CD14-positive monocyte (primary cell): ENCODE measurements around the gene PFKFB1. TPM values are rescaled to one million over a fixed set of nuclear protein-coding genes. Genes with fewer than 3 reads are reported as not detected.

ENCODE experiments used
- DNase-seq, 3 donors: peaks; one replicate each; pipeline ENCODE4 v3.0.0-alpha.2; 2011 to 2022
- H2AFZ ChIP-seq: 2 replicates; pipeline ENCODE4 v1.6.0; 2012; ENCODE audit warnings: mild to moderate bottlenecking, low read depth, low read length, inconsistent platforms; ENCODE audit not compliant: insufficient read depth, poor library complexity, severe bottlenecking
- H3K27ac ChIP-seq, 2 donors: 1 replicate in 1 of 2; 2 replicates in 1 of 2; pipeline ENCODE4 v1.5.1; 2012 to 2013; ENCODE audit warnings: low read length in 2 of 2, control low read depth in 1 of 2, inconsistent platforms in 1 of 2, low read depth in 1 of 2, mild to moderate bottlenecking in 1 of 2
- H3K27me3 ChIP-seq, 2 donors: one replicate each; pipeline versions ENCODE4 v1.6.0 to v1.6.1; 2011 to 2013; ENCODE audit warnings: low read length in 2 of 2; ENCODE audit not compliant: control insufficient read depth in 2 of 2, insufficient read depth in 2 of 2
- H3K36me3 ChIP-seq, 2 donors: replicated peaks in 1 of 2; 1 replicate in 1 of 2; 2 replicates in 1 of 2; pipeline versions ENCODE4 v1.5.1 to v1.6.1; 2012 to 2013; ENCODE audit warnings: low read length in 2 of 2, control low read depth in 1 of 2, inconsistent platforms in 1 of 2, mild to moderate bottlenecking in 1 of 2; ENCODE audit not compliant: insufficient read depth in 2 of 2, control insufficient read depth in 1 of 2
- H3K4me1 ChIP-seq, 2 donors: 1 replicate in 1 of 2; 2 replicates in 1 of 2; pipeline versions ENCODE4 v1.5.1 to v1.6.1; 2012 to 2013; ENCODE audit warnings: low read length in 2 of 2, control low read depth in 1 of 2, inconsistent platforms in 1 of 2, mild to moderate bottlenecking in 1 of 2, moderate library complexity in 1 of 2; ENCODE audit not compliant: insufficient read depth in 2 of 2, control insufficient read depth in 1 of 2
- H3K4me2 ChIP-seq: replicated peaks from 2 replicates; pipeline ENCODE3; 2012; ENCODE audit warnings: low read length, moderate library complexity, mild to moderate bottlenecking; ENCODE audit not compliant: poor library complexity, severe bottlenecking; ENCODE audit errors: extremely low read depth
- H3K4me3 ChIP-seq, 3 experiments: fragments of 200-600 bp in 1 of 3; sonication (generic) in 1 of 3; replicated peaks in 1 of 3; 1 replicate in 2 of 3; 2 replicates in 1 of 3; pipeline ENCODE4 v1.5.1; 2011 to 2013; ENCODE audit warnings: low read length in 3 of 3, mild to moderate bottlenecking in 3 of 3, control low read depth in 2 of 3, low read depth in 2 of 3, inconsistent platforms in 1 of 3, moderate library complexity in 1 of 3
- H3K79me2 ChIP-seq: 2 replicates; pipeline ENCODE4 v1.6.0; 2012; ENCODE audit warnings: mild to moderate bottlenecking, control low read depth, inconsistent platforms, low read length, moderate library complexity; ENCODE audit not compliant: insufficient read depth
- H3K9ac ChIP-seq: 2 replicates; pipeline ENCODE4 v1.6.0; 2017; ENCODE audit warnings: low read length, mild to moderate bottlenecking; ENCODE audit not compliant: insufficient read depth, poor library complexity, severe bottlenecking
- H3K9me3 ChIP-seq, 2 donors: replicated peaks in 1 of 2; 1 replicate in 1 of 2; 2 replicates in 1 of 2; pipeline versions ENCODE4 v1.5.1 to v1.6.1; 2012 to 2013; ENCODE audit warnings: low read length in 2 of 2, control low read depth in 1 of 2; ENCODE audit not compliant: control insufficient read depth in 1 of 2, insufficient read depth in 1 of 2
- H4K20me1 ChIP-seq: 2 replicates; pipeline ENCODE4 v1.6.0; 2012; ENCODE audit warnings: mild to moderate bottlenecking, low read length, control low read depth, moderate library complexity; ENCODE audit not compliant: insufficient read depth
- H3K27ac Mint-ChIP-seq, 7 donors: one replicate each; pipeline ENCODE4 v1.8.0; 2020; ENCODE audit warnings: mild to moderate bottlenecking in 7 of 7, mixed read lengths in 7 of 7, moderate library complexity in 6 of 7, inconsistent platforms in 2 of 7
- H3K27me3 Mint-ChIP-seq, 3 donors: one replicate each; pipeline ENCODE4 v1.8.0; 2021 to 2022; ENCODE audit warnings: low read depth in 3 of 3, mild to moderate bottlenecking in 3 of 3, mixed read lengths in 3 of 3, moderate library complexity in 3 of 3, inconsistent platforms in 1 of 3
- H3K36me3 Mint-ChIP-seq, 2 donors: one replicate each; pipeline ENCODE4 v1.8.0; 2020; ENCODE audit warnings: mixed read lengths in 2 of 2, inconsistent platforms in 1 of 2, mild to moderate bottlenecking in 1 of 2
- H3K4me1 Mint-ChIP-seq: one replicate; pipeline ENCODE4 v1.8.0; 2020; ENCODE audit warnings: mild to moderate bottlenecking, mixed read lengths
- H3K4me3 Mint-ChIP-seq, 2 donors: one replicate each; pipeline ENCODE4 v1.8.0; 2020; ENCODE audit warnings: mild to moderate bottlenecking in 2 of 2, mixed read lengths in 2 of 2, moderate library complexity in 1 of 2
- H3K9me3 Mint-ChIP-seq, 7 donors: one replicate each; pipeline ENCODE4 v1.8.0; 2020 to 2022; ENCODE audit warnings: mixed read lengths in 7 of 7, mild to moderate bottlenecking in 6 of 7, moderate library complexity in 6 of 7, inconsistent platforms in 2 of 7
- WGBS: methylation state at CpG from one replicate; pipeline ENCODE4 v1.1.5; 2013; ENCODE audit warnings: missing lambda C conversion rate; ENCODE audit not compliant: insufficient coverage; 5-methylcytosine and 5-hydroxymethylcytosine counted together
- intact Hi-C, 2 donors: fragments of 100-400 bp; cut with micrococcal nuclease; formaldehyde crosslinking; loops; one replicate each; pipeline versions ENCODE4 v1.15.0 to v1.15.1; 2023
- polyA plus RNA-seq, 3 donors: library from polyadenylated mRNA; depleted of rRNA in 1 of 3; unstranded in 2 of 3; stranded (reverse) in 1 of 3; fragments of 300-500 nt in 2 of 3; fragments of >200 nt in 1 of 3; fragmentation: Illumina TruSeq in 2 of 3; gene quantifications; 1 replicate in 2 of 3; 2 replicates in 1 of 3; pipeline ENCODE4 v1.2.3, GENCODE V29; 2012 to 2021
- TF ChIP-seq, protein P1 (sequence below): fragments of 200-600 bp; IDR thresholded peaks from one replicate; pipeline ENCODE4 v1.8.0; 2022; ENCODE audit warnings: antibody characterized with exemption, mild to moderate bottlenecking

Gene PFKFB1
- polyA plus RNA-seq, 3 donors, result 0.11 to 0.21 TPM; not detected in 1

DNA sequence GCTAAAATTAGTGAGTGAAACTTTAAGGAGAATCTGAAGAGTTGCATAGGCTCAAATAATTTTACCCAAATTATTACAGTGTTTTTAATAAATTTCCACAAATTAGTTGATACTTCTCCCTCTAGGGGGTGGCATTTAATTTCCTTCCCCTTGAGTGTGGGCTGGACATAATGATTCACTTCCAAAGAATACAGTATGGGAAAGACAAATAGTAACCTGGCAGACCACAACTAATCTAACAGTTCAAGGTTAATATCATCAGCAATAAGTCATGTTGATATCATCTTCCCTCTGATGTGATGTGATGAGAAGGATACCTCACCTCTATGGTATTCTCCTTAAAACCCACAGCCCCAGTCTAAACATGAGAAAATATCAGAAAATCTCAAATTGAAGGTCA, 15.5 kb downstream of the PFKFB1 start:
- intact Hi-C loops, result no loop called here
- no peaks in the 10 kb centered on the region for H3K4me1 ChIP-seq
- Mint-ChIP-seq H3K4me1 (no peaks in the 10 kb centered on the region), H3K9me3 (peaks cover 0 to 6% (median 2%) of the 10 kb centered on the region in 7 donors), H3K27me3 (peaks cover 2 to 5% (median 3%) of the 10 kb centered on the region in 3 donors), H3K27ac (no peak overlapping the region), H3K4me3 (no peak overlapping the region), H3K36me3 (no peaks in the 10 kb centered on the region)
- H3K36me3 ChIP-seq, result no peaks in the 10 kb centered on the region
- no peaks in the 10 kb centered on the region for H3K9me3 ChIP-seq
- H2AFZ ChIP-seq, result no peak overlapping the region
- TF ChIP-seq, protein P1, sequence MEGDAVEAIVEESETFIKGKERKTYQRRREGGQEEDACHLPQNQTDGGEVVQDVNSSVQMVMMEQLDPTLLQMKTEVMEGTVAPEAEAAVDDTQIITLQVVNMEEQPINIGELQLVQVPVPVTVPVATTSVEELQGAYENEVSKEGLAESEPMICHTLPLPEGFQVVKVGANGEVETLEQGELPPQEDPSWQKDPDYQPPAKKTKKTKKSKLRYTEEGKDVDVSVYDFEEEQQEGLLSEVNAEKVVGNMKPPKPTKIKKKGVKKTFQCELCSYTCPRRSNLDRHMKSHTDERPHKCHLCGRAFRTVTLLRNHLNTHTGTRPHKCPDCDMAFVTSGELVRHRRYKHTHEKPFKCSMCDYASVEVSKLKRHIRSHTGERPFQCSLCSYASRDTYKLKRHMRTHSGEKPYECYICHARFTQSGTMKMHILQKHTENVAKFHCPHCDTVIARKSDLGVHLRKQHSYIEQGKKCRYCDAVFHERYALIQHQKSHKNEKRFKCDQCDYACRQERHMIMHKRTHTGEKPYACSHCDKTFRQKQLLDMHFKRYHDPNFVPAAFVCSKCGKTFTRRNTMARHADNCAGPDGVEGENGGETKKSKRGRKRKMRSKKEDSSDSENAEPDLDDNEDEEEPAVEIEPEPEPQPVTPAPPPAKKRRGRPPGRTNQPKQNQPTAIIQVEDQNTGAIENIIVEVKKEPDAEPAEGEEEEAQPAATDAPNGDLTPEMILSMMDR, result no peak
- no peaks in the 10 kb centered on the region for H3K79me2 ChIP-seq
- no peak for DNase-seq
- no peak overlapping the region for H3K4me3 ChIP-seq
- no peaks in the 10 kb centered on the region for H3K27me3 ChIP-seq
- H3K9ac ChIP-seq, result no peak overlapping the region
- no peak overlapping the region for H3K27ac ChIP-seq
- no peak overlapping the region for H3K4me2 ChIP-seq
- H4K20me1 ChIP-seq, result no peaks in the 10 kb centered on the region

DNA sequence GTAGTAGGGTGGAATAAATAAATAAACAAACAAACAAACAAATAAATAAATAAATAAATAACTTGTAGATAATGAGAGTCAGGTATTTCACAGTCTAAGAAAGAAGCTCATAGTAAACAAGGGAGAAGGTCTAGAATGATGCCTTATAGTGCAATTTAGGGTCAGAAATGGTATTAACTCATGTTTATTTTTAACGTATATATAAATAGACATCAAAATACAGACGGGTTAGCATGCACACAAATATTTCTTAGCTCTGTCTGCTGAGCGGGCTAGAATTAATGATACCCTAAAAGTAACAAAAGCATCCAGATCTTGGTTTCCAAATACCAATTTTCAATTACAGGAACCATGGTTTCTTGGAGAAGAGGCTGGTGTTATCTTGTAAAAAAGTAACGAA, 16.6 kb downstream of the PFKFB1 start:
- Histone ChIP-seq H3K9ac (no peak overlapping the region), H4K20me1 (no peaks in the 10 kb centered on the region), H3K79me2 (no peaks in the 10 kb centered on the region), H2AFZ (no peak overlapping the region), H3K4me1 (no peaks in the 10 kb centered on the region), H3K27ac (no peak overlapping the region), H3K27me3 (no peaks in the 10 kb centered on the region), H3K4me3 (no peak overlapping the region), H3K36me3 (no peaks in the 10 kb centered on the region), H3K4me2 (no peak overlapping the region), H3K9me3 (no peaks in the 10 kb centered on the region)
- intact Hi-C loops, result no loop called here
- peaks cover 2 to 5% (median 2%) of the 10 kb centered on the region in 3 donors for H3K27me3 Mint-ChIP-seq
- no peak overlapping the region for H3K4me3 Mint-ChIP-seq
- no peaks in the 10 kb centered on the region for H3K4me1 Mint-ChIP-seq
- H3K9me3 Mint-ChIP-seq, result peaks cover 0 to 6% (median 2%) of the 10 kb centered on the region in 7 donors
- H3K36me3 Mint-ChIP-seq, result no peaks in the 10 kb centered on the region
- WGBS, result no CpG with 5 or more reads among the region's 4 CpGs
- DNase-seq, result no peak
- TF ChIP-seq, protein P1, result no peak
- H3K27ac Mint-ChIP-seq, result no peak overlapping the region
